Astrocyte (in vitro differentiated cells and primary cell): ENCODE measurements around the gene SYTL2. TPM values are rescaled to one million over a fixed set of nuclear protein-coding genes. Genes with fewer than 3 reads are reported as not detected.

Experiments used
- DNase-seq: peaks from one replicate; pipeline ENCODE4 v3.0.0-alpha.2; 2010; ENCODE audit warnings: low read depth
- FAIRE-seq: peaks from 2 replicates; lab custom pipeline; 2011; peaks lifted over from hg19 to GRCh38; lab: Jason Lieb, UNC
- H2AFZ ChIP-seq: 2 replicates; pipeline ENCODE4 v1.6.0; 2012; ENCODE audit warnings: low read depth, low read length, inconsistent platforms
- H3K27ac ChIP-seq: 2 replicates; pipeline ENCODE4 v1.5.1; 2011; ENCODE audit warnings: low read depth, low read length, inconsistent platforms
- H3K27me3 ChIP-seq: 2 replicates; pipeline ENCODE4 v1.6.0; 2011; ENCODE audit warnings: low read length, inconsistent platforms; ENCODE audit not compliant: insufficient read depth
- H3K36me3 ChIP-seq: 2 replicates; pipeline ENCODE4 v1.5.1; 2011; ENCODE audit warnings: low read length, inconsistent platforms; ENCODE audit not compliant: insufficient read depth
- H3K4me1 ChIP-seq: 2 replicates; pipeline ENCODE4 v1.5.1; 2011; ENCODE audit warnings: low read length, inconsistent platforms; ENCODE audit not compliant: insufficient read depth
- H3K4me2 ChIP-seq: 2 replicates; pipeline ENCODE4 v1.6.0; 2012; ENCODE audit warnings: low read length, inconsistent platforms
- H3K4me3 ChIP-seq: 2 replicates; pipeline ENCODE4 v1.5.1; 2011; ENCODE audit warnings: low read depth, mild to moderate bottlenecking, low read length, inconsistent platforms; ENCODE audit not compliant: insufficient read depth
- H3K79me2 ChIP-seq: 2 replicates; pipeline ENCODE4 v1.6.0; 2012; ENCODE audit warnings: mild to moderate bottlenecking, low read length, inconsistent platforms; ENCODE audit not compliant: insufficient read depth
- H3K9ac ChIP-seq: 2 replicates; pipeline ENCODE4 v1.6.0; 2012; ENCODE audit warnings: mild to moderate bottlenecking, low read length, inconsistent platforms
- H3K9me3 ChIP-seq: 2 replicates; pipeline ENCODE4 v1.5.1; 2012; ENCODE audit warnings: low read depth, mild to moderate bottlenecking, low read length, inconsistent platforms; ENCODE audit not compliant: insufficient read depth
- H4K20me1 ChIP-seq: 2 replicates; pipeline ENCODE4 v1.6.0; 2012; ENCODE audit warnings: low read length, inconsistent platforms; ENCODE audit not compliant: insufficient read depth
- H3K27ac Mint-ChIP-seq: one replicate; pipeline ENCODE4 v1.8.0; 2021; ENCODE audit warnings: mild to moderate bottlenecking, mixed read lengths; ENCODE audit not compliant: unreplicated experiment
- H3K27me3 Mint-ChIP-seq: one replicate; pipeline ENCODE4 v1.8.0; 2021; ENCODE audit warnings: low read depth, mixed read lengths; ENCODE audit not compliant: unreplicated experiment
- H3K36me3 Mint-ChIP-seq: one replicate; pipeline ENCODE4 v1.8.0; 2021; ENCODE audit warnings: low read depth, mixed read lengths; ENCODE audit not compliant: unreplicated experiment
- H3K4me1 Mint-ChIP-seq: one replicate; pipeline ENCODE4 v1.8.0; 2021; ENCODE audit warnings: low read depth, mixed read lengths; ENCODE audit not compliant: unreplicated experiment
- H3K4me3 Mint-ChIP-seq: one replicate; pipeline ENCODE4 v1.8.0; 2021; ENCODE audit warnings: mild to moderate bottlenecking, moderate library complexity, mixed read lengths; ENCODE audit not compliant: unreplicated experiment
- H3K9me3 Mint-ChIP-seq: one replicate; pipeline ENCODE4 v1.8.0; 2021; ENCODE audit warnings: mild to moderate bottlenecking, mixed read lengths; ENCODE audit not compliant: unreplicated experiment
- CTCF ChIP-seq: IDR thresholded peaks from 2 replicates; pipeline ENCODE4 v1.5.1; 2011; ENCODE audit warnings: low read depth, mild to moderate bottlenecking, inconsistent platforms, low read length, moderate library complexity; ENCODE audit not compliant: insufficient read depth
- EZH2 ChIP-seq: IDR thresholded peaks from 2 replicates; pipeline ENCODE4 v1.6.1; 2012; ENCODE audit warnings: mild to moderate bottlenecking, low read length, inconsistent platforms; ENCODE audit not compliant: insufficient read depth
- total RNA-seq: library from RNA; stranded (reverse); gene quantifications from 2 replicates; pipeline ENCODE4 v1.2.1, GENCODE V29; 2021

SYTL2 gene
- total RNA-seq, 1 donor from 2014 or later, result 36.9 TPM

- H3K79me2 ChIP-seq, result no peaks in the 10 kb centered on the region
- H3K4me3 ChIP-seq, result no peak overlapping the region
- peak overlapping the region; percentile 78 for H3K27ac Mint-ChIP-seq
- DNase-seq (no peak), FAIRE-seq (peak; percentile 34)
- no peak overlapping the region for H3K9ac ChIP-seq
- no peaks in the 10 kb centered on the region for H3K4me1 ChIP-seq
- H3K36me3 ChIP-seq, result no peaks in the 10 kb centered on the region
- peaks cover 2% of the 10 kb centered on the region for H3K36me3 Mint-ChIP-seq
- peaks cover 2% of the 10 kb centered on the region for H3K9me3 Mint-ChIP-seq
- H3K4me3 Mint-ChIP-seq, result no peak overlapping the region
- H3K9me3 ChIP-seq, result no peaks in the 10 kb centered on the region
- H3K27me3 ChIP-seq, result no peaks in the 10 kb centered on the region
- no peak overlapping the region for H3K4me2 ChIP-seq
- no peak overlapping the region for H2AFZ ChIP-seq
- peaks cover 25% of the 10 kb centered on the region for H3K4me1 Mint-ChIP-seq
- TF ChIP-seq EZH2, result no peak
- no peak for TF ChIP-seq CTCF
- no peaks in the 10 kb centered on the region for H4K20me1 ChIP-seq
- no peaks in the 10 kb centered on the region for H3K27me3 Mint-ChIP-seq
- no peak overlapping the region for H3K27ac ChIP-seq
Observed at GRCh38 chr11:85787809-85788760, 22.9 kb downstream of the SYTL2 start.

GRCh38 chr11:85787168-85787567, 23.8 kb downstream of the SYTL2 start:
- H3K9ac ChIP-seq, result no peak overlapping the region
- no peak overlapping the region for H3K27ac Mint-ChIP-seq

More at GRCh38 chr11:85787168-85787567, 23.8 kb downstream of the SYTL2 start:
- no peaks in the 10 kb centered on the region for H3K27me3 Mint-ChIP-seq
- no peak for FAIRE-seq
- no peaks in the 10 kb centered on the region for H4K20me1 ChIP-seq
- peaks cover 5% of the 10 kb centered on the region for H3K36me3 Mint-ChIP-seq
- no peaks in the 10 kb centered on the region for H3K9me3 ChIP-seq
- DNase-seq, result no peak
- TF ChIP-seq CTCF, result no peak
- H3K4me1 Mint-ChIP-seq, result peaks cover 25% of the 10 kb centered on the region
- no peak overlapping the region for H3K4me2 ChIP-seq
- no peaks in the 10 kb centered on the region for H3K27me3 ChIP-seq
- H3K79me2 ChIP-seq, result no peaks in the 10 kb centered on the region
- no peak overlapping the region for H3K27ac ChIP-seq
- no peak overlapping the region for H3K4me3 Mint-ChIP-seq
- H3K4me1 ChIP-seq, result no peaks in the 10 kb centered on the region
- H2AFZ ChIP-seq, result no peak overlapping the region
- no peak overlapping the region for H3K4me3 ChIP-seq
- no peaks in the 10 kb centered on the region for H3K36me3 ChIP-seq
- H3K9me3 Mint-ChIP-seq, result peaks cover 8% of the 10 kb centered on the region
